ENCODE measurements around the gene MTURN.

MTURN gene

GRCh38 chr7:30135301-30136116 is 723 bp downstream of the MTURN start:
- peak in 48 of 51 donors; percentile 28 to 85 (median 60) for DNase-seq

GRCh38 chr7:30136117-30136731 is 1.4 kb downstream of the MTURN start:
- DNase-seq: no peak

- DNase-seq: no peak
Observed at GRCh38 chr7:30136743-30137485, 2.1 kb downstream of the MTURN start.

- DNase-seq: no peak
Observed at GRCh38 chr7:30139836-30140384, 5.1 kb downstream of the MTURN start.

- DNase-seq: no peak
Observed at GRCh38 chr7:30140456-30140855, 5.7 kb downstream of the MTURN start.

- peak in 1 of 51 donors; percentile 14 for DNase-seq
Observed at GRCh38 chr7:30142710-30143109, 7.9 kb downstream of the MTURN start.

- no peak for DNase-seq
Observed at GRCh38 chr7:30143748-30144251, 9.0 kb downstream of the MTURN start.

- no peak for DNase-seq
Observed at GRCh38 chr7:30144657-30145306, 10.0 kb downstream of the MTURN start.

- DNase-seq: peak in 1 of 51 donors; percentile 30
Observed at GRCh38 chr7:30145426-30145970, 10.7 kb downstream of the MTURN start.

GRCh38 chr7:30146127-30146612 is 11.4 kb downstream of the MTURN start:
- peak in 8 of 51 donors; percentile 16 to 42 (median 32) for DNase-seq

- DNase-seq: peak in 1 of 51 donors; percentile 16
Observed at GRCh38 chr7:30147223-30147622, 12.4 kb downstream of the MTURN start.

- peak in 7 of 51 donors; percentile 20 to 66 (median 34) for DNase-seq
Observed at GRCh38 chr7:30147785-30148184, 13.0 kb downstream of the MTURN start.

GRCh38 chr7:30148426-30148825 is 13.6 kb downstream of the MTURN start:
- DNase-seq: no peak

GRCh38 chr7:30148951-30149459 is 14.2 kb downstream of the MTURN start:
- DNase-seq: peak in 3 of 51 donors; percentile 22 to 31 (median 23)

- DNase-seq: no peak
Observed at GRCh38 chr7:30149640-30150272, 15.0 kb downstream of the MTURN start.

GRCh38 chr7:30150711-30151110 is 15.9 kb downstream of the MTURN start:
- DNase-seq: no peak

GRCh38 chr7:30154111-30154587 is 19.4 kb downstream of the MTURN start:
- no peak for DNase-seq

- DNase-seq: peak in 17 of 51 donors; percentile 11 to 57 (median 37)
Observed at GRCh38 chr7:30155481-30155880, 20.7 kb downstream of the MTURN start.

- DNase-seq: no peak
Observed at GRCh38 chr7:30157204-30157603, 22.4 kb downstream of the MTURN start.

GRCh38 chr7:30159163-30159562 is 24.4 kb downstream of the MTURN start:
- DNase-seq: no peak

Data from hypothalamus (tissue), 51 donors.